Astrocyte of the spinal cord (primary cell): Measurements from ENCODE around the gene MEF2A.
A peak's percentile ranks its signal among the peaks of the same experiment; 100 is the strongest.

Experiments
- DNase-seq: peaks from one replicate; pipeline ENCODE4 v3.0.0; 2011; ENCODE audit warnings: low read depth, low spot score
- H3K4me3 ChIP-seq: 2 replicates; pipeline ENCODE4 v1.5.1; 2011; ENCODE audit warnings: low read depth, mild to moderate bottlenecking, low read length, moderate library complexity
- CTCF ChIP-seq: IDR thresholded peaks from 2 replicates; pipeline ENCODE4 v1.5.1; 2012; ENCODE audit warnings: low read depth, mild to moderate bottlenecking, low read length, inconsistent platforms
- in situ Hi-C: cut with HindIII; loops from 2 replicates; pipeline ENCODE4 v1.10.0; 2017; ENCODE audit warnings: low sequenced_read_pairs

The MEF2A gene

GRCh38 chr15:99692825-99693224 lies 127.0 kb downstream of the MEF2A start:
- in situ Hi-C loops = no loop called here
- no peak for TF ChIP-seq CTCF
- no peak overlapping the region for H3K4me3 ChIP-seq
- no peak for DNase-seq

- in situ Hi-C loops = no loop called here
- DNase-seq = no peak
- no peak overlapping the region for H3K4me3 ChIP-seq
- TF ChIP-seq CTCF = no peak
Observed at GRCh38 chr15:99696096-99696495, 130.3 kb downstream of the MEF2A start.

- no peak for TF ChIP-seq CTCF
- in situ Hi-C loops = no loop called here
- DNase-seq = no peak
- H3K4me3 ChIP-seq = no peak overlapping the region
Observed at GRCh38 chr15:99702895-99703602, 137.3 kb downstream of the MEF2A start.

DNA sequence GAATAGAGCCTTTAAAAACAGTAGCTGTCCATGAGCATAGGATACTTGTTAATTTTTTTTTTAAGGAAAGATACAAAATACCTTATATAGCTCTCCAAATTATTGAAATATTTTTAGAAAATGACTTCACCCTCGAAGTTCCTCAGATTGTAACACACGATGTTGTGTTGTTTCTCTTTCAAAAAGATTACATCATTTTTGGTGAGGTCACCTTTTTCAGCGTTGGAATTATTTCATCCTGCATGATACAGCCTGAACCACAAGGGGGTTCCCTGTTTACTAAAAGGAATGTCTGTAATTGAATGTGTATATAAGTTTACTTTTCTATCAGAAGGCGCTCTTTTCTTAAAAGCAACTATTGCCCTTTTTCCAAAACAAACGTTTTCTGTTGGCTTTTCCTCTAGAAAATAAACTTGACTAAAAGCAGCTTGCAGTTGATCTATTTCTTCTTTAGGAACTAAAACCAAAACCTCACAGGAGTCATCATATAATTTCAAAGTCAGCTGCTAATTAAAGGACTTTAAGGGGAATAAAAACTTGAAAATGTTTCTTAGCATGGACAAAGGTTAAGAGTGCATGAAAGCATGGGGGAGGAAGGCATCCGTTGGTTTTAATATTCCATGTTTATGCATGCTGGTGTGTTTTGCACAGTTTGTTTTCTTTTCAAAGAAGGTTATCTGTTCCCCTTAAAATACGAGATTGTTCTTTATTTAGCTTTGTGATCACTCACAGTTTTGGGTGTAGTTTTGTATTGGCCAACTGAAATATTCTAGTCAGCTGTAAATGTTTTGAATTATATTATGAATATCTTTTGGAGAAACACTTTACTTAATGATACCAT lies 138.0 kb downstream of the MEF2A start:
- H3K4me3 ChIP-seq = no peak overlapping the region
- TF ChIP-seq CTCF = peak; percentile 62
- in situ Hi-C loops = no loop called here
- peak; percentile 94 for DNase-seq

DNA sequence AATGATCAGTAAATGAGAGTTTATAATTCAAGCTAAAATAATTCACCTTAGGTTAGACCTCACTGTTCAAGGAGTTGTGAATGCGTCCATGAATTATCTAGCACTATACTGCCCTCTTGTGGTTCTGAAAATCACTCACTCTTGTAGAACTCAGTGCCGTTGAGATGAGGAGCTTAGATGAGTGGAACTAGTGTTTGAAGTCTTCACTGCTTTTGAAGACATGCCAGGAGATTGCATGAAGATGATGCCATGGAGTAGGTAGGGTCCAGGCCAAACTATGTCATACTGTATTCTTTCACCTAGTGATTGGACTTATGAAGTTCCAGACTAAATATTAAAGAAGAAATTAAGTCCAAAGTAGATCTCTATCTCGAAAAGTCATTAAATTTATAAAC lies 138.7 kb downstream of the MEF2A start:
- peak; percentile 91 for DNase-seq
- peak; percentile 55 for TF ChIP-seq CTCF
- H3K4me3 ChIP-seq = no peak overlapping the region
- in situ Hi-C loops = no loop called here

DNA sequence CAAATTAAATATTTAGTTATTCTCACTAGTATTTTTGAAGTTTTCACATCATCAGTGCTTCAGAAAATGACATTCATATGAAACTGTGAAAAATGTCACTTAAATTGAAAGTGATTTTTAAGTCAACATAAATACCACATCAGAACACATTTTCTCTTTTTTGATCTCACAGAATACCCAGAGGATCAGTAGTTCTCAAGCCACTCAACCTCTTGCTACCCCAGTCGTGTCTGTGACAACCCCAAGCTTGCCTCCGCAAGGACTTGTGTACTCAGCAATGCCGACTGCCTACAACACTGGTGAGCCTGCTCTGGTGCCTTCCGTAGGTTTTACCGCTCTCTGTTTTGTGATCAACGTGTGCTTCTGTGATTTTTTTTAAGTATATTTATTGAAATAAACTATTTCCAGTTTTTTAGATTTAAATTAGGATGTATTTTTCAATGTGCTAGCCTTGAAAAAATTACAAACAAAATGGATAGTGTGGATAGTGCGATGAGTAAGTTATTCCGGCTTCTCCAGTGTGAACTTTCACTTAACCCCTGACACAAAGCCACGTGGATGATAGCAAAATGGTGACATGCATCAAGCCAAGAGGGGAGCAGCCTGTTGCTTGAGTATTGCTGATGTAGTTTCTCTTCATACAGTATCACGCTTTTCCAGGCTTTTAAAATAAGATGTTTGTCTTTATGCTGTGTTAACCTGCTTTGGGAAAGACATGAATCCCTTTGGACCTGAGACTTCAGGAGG lies 140.9 kb downstream of the MEF2A start:
- no peak overlapping the region for H3K4me3 ChIP-seq
- DNase-seq = no peak
- TF ChIP-seq CTCF = no peak
- in situ Hi-C loops = no loop called here
